Gastrocnemius medialis (tissue), 4 donors: ENCODE measurements around the gene LINC01488.

ENCODE experiments used
- POLR2A ChIP-seq, 2 donors: fragments of 450-650 bp; IDR thresholded peaks; one replicate each; pipeline ENCODE4 v1.6.1; 2017; ENCODE audit warnings: antibody characterized with exemption in 2 of 2, mild to moderate bottlenecking in 2 of 2, moderate library complexity in 2 of 2
- TF ChIP-seq, protein P1 (sequence below), 5 experiments: fragments of 450-650 bp in 3 of 5; fragments of 200-600 bp in 2 of 5; sonication (generic) in 2 of 5; IDR thresholded peaks in 4 of 5; conservative IDR thresholded peaks in 1 of 5; 1 replicate in 4 of 5; 2 replicates in 1 of 5; pipeline ENCODE4 v1.5.1; 2016 to 2019; ENCODE audit warnings: antibody characterized with exemption in 5 of 5, mild to moderate bottlenecking in 3 of 5, moderate library complexity in 3 of 5

DNA sequence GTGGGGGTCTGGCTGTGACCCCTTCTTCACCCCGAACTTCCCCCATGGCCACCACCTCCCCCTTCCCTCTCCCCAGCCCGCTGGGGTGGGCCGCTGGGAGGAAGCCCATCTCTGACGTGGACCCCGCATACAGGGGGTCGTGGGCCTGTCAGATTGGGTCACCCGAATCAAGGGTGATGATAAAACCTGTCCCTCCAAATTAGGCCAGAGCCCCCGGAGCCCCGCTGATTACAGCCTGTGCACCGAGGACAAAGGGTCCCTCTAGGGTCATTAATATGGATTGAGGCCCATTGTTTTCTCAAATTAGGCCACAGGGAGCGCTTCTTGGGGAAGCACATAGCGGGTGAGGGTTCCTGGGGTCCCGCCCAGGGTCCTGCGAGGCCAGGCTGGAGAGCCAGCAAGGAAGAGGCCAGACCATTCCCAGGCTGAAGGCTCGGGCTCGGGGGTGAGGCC lies 4.9 kb upstream of the LINC01488 start:
- TF ChIP-seq, protein P1, sequence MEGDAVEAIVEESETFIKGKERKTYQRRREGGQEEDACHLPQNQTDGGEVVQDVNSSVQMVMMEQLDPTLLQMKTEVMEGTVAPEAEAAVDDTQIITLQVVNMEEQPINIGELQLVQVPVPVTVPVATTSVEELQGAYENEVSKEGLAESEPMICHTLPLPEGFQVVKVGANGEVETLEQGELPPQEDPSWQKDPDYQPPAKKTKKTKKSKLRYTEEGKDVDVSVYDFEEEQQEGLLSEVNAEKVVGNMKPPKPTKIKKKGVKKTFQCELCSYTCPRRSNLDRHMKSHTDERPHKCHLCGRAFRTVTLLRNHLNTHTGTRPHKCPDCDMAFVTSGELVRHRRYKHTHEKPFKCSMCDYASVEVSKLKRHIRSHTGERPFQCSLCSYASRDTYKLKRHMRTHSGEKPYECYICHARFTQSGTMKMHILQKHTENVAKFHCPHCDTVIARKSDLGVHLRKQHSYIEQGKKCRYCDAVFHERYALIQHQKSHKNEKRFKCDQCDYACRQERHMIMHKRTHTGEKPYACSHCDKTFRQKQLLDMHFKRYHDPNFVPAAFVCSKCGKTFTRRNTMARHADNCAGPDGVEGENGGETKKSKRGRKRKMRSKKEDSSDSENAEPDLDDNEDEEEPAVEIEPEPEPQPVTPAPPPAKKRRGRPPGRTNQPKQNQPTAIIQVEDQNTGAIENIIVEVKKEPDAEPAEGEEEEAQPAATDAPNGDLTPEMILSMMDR (IDR thresholded peaks at IDR 0.05 in 4 of 5, conservative IDR thresholded peaks at IDR 0.05 in 1 of 5), result no peak
- no peak for TF ChIP-seq POLR2A (IDR thresholded peaks at IDR 0.05)
